ENCODE data around the gene TMEM238L.

TMEM238L gene

DNA sequence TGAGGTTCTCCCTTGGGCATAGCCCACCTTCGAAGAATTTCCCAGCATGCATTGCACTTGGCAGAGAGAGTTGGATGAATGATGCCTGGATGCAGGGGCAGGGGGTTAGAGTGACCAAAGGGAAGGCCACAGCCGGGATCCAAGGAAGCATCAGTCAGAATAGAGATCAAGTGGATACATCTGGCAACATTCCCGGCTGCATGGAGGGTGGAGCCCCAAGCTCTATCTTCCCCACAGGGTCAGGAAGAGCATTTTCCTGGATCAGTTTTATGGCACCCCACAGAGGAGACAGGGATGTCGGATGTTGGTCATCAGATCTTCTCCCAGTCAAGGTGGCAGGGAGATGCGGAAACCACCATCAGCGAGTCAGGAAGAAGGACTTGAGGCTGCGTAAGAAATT lies 21.0 kb upstream of the TMEM238L start:
- Histone ChIP-seq H3K27me3 (no peaks in the 10 kb centered on the region), H3K4me3 (ENCODE audit: low read depth, low read length) (no peak overlapping the region), H3K36me3 (no peaks in the 10 kb centered on the region), H3K4me1 (no peaks in the 10 kb centered on the region), H3K9me3 (no peaks in the 10 kb centered on the region)
- TF ChIP-seq, protein P1, sequence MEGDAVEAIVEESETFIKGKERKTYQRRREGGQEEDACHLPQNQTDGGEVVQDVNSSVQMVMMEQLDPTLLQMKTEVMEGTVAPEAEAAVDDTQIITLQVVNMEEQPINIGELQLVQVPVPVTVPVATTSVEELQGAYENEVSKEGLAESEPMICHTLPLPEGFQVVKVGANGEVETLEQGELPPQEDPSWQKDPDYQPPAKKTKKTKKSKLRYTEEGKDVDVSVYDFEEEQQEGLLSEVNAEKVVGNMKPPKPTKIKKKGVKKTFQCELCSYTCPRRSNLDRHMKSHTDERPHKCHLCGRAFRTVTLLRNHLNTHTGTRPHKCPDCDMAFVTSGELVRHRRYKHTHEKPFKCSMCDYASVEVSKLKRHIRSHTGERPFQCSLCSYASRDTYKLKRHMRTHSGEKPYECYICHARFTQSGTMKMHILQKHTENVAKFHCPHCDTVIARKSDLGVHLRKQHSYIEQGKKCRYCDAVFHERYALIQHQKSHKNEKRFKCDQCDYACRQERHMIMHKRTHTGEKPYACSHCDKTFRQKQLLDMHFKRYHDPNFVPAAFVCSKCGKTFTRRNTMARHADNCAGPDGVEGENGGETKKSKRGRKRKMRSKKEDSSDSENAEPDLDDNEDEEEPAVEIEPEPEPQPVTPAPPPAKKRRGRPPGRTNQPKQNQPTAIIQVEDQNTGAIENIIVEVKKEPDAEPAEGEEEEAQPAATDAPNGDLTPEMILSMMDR (IDR thresholded peaks at IDR 0.05; ENCODE audit: low read depth, low read length): no peak
- DNase-seq: no peak

DNA sequence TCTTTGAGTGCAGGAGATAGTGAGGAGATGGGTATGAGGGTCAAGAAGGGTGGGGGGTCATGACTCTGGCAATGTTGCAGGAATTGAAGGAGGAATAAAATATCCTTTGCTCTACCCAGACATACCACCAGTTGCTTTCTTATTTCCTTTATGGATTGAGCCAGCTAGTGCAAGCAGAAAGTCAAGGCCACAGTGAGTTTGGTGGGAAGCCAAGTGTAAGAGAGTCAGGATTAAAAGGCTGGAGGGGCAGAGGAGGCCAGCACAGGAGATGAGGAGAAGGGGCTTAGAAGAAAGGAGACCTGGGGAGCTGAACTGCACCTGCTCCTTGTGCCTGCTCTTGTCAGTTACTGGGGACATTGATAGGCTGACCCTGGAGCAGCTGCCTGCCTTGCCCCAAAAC lies 17.9 kb upstream of the TMEM238L start:
- Histone ChIP-seq H3K9me3 (no peaks in the 10 kb centered on the region), H3K4me1 (no peaks in the 10 kb centered on the region), H3K27me3 (no peaks in the 10 kb centered on the region), H3K36me3 (no peaks in the 10 kb centered on the region), H3K4me3 (ENCODE audit: low read depth, low read length) (no peak overlapping the region)
- DNase-seq: no peak
- TF ChIP-seq, protein P1 (IDR thresholded peaks at IDR 0.05; ENCODE audit: low read depth, low read length): no peak

DNA sequence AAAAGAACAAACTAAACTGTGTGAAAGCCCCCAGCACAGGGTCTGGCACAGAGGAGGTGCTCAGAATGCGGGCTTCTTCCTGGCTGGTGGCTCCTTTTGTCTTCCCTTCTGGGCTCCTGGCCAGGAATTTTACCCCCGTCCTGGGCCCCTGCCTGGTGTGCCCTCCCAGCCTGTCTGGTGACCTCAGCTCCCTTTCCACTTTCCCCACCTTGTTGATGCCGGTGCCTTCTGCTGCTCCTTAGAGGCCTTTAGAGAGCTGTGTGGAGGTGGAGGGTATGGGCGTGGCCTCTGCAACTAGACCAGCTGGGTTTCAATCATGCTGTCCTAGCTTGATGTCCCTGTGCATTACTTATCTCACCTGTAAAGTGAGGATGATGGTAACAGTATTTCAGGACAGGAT lies 17.2 kb upstream of the TMEM238L start:
- no peak for DNase-seq
- H3K9me3 ChIP-seq: no peaks in the 10 kb centered on the region
- TF ChIP-seq, protein P1 (IDR thresholded peaks at IDR 0.05; ENCODE audit: low read depth, low read length): no peak
- no peaks in the 10 kb centered on the region for H3K4me1 ChIP-seq
- no peaks in the 10 kb centered on the region for H3K27me3 ChIP-seq
- H3K36me3 ChIP-seq: no peaks in the 10 kb centered on the region
- H3K4me3 ChIP-seq (ENCODE audit: low read depth, low read length): no peak overlapping the region

DNA sequence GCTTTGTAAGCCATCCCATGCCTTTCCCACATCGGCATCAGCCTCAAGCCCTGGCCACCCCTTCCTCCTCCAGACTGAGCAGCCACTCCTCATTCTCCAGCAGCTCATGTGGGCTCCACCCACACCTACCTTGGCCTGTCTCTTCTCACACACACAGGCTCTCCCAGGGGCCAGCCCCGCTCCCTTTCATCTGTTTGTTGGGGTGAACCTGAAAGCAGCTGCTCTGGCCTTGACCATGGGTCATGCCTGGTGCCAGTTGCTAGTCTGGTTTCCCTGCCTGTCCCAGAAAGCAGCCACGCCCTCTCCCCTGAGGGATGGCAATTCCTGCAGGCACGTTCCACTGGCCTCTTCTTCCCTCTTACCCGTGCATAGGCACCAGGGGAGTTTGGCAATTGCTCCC lies 11.4 kb upstream of the TMEM238L start:
- no peak for DNase-seq
- no peaks in the 10 kb centered on the region for H3K36me3 ChIP-seq
- no peaks in the 10 kb centered on the region for H3K4me1 ChIP-seq
- H3K27me3 ChIP-seq: no peaks in the 10 kb centered on the region
- H3K9me3 ChIP-seq: no peaks in the 10 kb centered on the region
- H3K4me3 ChIP-seq (ENCODE audit: low read depth, low read length): no peak overlapping the region
- TF ChIP-seq, protein P1 (IDR thresholded peaks at IDR 0.05; ENCODE audit: low read depth, low read length): no peak

DNA sequence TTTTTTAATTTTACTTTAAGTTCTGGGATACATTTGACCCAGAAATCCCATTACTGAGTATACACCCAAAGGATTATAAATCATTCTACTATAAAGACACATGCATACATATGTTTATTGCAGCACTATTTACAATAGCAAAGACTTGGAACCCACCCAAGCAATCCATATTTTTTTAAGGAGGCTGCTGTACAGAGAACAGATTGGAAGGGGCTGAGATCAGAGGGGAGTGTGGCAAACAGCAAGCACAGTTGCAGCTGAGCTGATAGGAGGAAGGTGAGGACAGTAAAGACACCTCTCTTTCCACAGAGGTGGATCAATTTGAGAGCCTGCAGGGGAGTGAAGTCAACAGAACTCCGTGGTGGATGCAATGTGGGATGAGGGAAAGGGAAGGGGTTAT lies 10.2 kb upstream of the TMEM238L start:
- Histone ChIP-seq H3K4me1 (no peaks in the 10 kb centered on the region), H3K9me3 (no peaks in the 10 kb centered on the region), H3K36me3 (no peaks in the 10 kb centered on the region), H3K4me3 (ENCODE audit: low read depth, low read length) (no peak overlapping the region), H3K27me3 (no peaks in the 10 kb centered on the region)
- TF ChIP-seq, protein P1 (IDR thresholded peaks at IDR 0.05; ENCODE audit: low read depth, low read length): no peak
- DNase-seq: no peak

DNA sequence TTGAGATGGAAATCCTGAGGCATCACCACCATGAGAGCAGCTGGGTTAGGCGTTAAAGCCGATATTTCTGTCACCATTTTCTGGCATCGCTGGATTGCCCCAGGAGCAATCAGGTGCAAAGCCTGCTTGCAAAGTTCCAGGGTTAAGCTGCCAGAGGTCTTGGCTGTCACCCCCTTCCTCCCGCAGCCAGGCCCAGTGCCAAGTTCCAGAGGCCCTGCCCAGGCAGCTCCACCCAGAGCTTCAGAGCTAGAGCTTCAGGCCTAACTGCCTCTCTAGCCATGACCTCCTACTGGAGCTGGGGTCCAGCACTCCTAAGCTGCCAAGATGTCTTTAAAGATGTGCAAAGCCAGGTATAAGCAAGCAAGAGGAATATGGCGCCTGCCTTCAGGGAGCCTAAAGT lies 8.8 kb upstream of the TMEM238L start:
- DNase-seq: no peak
- TF ChIP-seq, protein P1 (IDR thresholded peaks at IDR 0.05; ENCODE audit: low read depth, low read length): no peak

More for the DNA sequence above, 8.8 kb upstream of the TMEM238L start:
- no peak overlapping the region for H3K4me3 ChIP-seq (ENCODE audit: low read depth, low read length)
- H3K4me1 ChIP-seq: no peaks in the 10 kb centered on the region
- H3K9me3 ChIP-seq: no peaks in the 10 kb centered on the region
- no peaks in the 10 kb centered on the region for H3K36me3 ChIP-seq
- no peaks in the 10 kb centered on the region for H3K27me3 ChIP-seq
